GM19463 (cell line): ENCODE results near the gene ZNF598.

Experiments used
- ATAC-seq: cut with Tn5 transposase; IDR thresholded peaks from one replicate; pipeline ENCODE4 v1.9.1; 2021; ENCODE audit warnings: mild to moderate bottlenecking, moderate library complexity; ENCODE audit not compliant: unreplicated experiment

ZNF598 gene

DNA sequence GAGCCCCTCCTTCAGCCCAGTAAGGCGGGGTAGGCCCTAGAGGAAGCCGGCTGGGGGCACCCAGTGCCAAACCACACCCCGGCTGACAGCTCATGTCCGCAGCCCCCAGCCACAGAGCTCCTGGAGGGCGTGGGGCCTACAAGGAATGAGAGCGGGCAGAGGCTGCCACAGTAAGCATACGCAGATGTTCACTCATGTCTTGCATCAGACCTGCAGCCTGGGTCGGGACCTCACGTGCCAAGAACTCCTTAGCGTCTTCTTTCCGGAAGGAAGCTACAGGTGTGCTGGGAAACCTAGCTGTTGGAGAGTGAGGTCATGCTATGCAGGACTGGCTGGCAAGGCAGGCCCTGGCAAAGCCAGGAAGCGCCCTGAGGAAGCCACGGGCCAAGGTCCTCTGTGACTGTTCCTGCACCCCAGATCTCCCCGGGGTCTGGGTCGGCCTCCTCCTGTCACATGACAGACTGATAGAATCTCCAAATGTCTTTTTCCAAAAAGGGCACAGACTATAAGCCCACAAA is 1.6 kb downstream of the ZNF598 start:
- ATAC-seq = no peak

DNA sequence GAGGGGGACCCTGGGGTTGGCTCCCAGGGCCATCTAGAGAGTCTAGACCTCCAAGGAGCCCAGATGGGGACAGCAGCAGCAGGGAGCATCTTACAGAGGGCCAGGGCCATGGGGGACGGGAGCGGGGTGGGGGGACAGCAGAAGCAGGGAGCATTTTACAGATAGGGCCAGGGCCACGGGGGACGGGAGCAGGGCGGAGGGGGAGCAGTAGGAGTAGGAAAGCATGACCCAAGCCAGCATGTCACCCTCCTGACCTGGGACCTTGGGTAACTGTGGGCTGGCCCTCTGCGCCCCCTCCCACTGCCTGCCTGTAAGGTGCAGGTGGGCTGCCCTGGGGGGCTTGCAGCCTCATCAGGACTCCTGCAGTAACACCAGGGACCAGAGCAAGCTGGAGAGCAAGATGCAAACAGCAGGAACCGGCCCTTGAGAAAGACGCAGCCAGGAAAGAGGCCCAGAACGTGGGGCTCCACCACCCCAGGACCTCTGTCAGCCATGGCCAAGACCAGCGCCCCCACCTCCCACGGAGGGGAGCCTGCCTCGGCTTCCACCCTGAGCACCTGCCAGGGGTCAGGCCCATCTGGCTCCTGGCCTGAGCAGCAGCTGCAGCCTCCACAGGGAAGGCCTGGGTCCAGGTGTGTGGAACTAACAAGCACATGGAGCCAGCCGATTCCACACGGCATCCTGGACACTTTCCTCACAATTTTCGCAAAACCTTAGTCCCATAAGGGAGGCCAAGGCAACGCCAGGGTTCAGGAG is 2.4 kb downstream of the ZNF598 start:
- ATAC-seq = no peak

DNA sequence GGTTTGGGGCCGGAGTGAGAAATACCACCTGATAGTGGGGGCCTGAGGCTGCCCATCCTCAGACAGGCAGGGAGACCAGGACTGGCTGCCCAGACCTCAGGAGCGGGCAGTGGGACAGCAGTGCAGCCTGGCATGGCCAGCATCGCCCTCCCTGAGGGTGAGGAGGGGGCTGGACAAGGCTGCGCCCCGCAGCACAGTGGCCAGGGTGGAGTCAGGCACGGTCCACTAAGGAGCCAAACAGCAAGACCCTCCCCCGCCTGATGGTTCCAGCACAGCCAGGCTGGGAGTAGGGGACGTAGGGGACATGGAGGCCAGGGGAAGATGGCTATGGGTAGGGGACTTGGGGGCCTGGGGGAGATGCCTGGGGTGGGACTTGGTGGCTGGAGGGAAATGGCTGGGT is 3.3 kb downstream of the ZNF598 start:
- ATAC-seq = no peak

DNA sequence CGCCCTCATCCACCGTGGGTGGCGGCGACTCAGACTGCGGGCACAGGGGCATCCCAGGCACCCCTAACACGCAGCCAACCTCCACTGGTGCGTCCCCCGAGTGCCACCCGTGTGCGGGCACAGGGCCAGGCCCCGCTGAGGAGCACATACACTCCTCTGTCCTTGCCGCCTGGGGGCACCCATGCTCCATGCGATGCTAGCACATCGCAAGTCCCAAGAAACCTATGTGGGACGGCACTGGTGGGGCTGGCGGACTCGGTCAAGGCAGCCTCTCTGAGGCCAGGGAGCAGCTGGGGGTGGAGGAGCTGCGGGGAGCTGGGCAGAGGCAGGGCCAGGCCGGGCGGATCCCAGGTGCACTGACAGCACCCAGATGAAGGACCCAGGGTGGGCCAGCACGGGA is 4.0 kb downstream of the ZNF598 start:
- no peak for ATAC-seq

DNA sequence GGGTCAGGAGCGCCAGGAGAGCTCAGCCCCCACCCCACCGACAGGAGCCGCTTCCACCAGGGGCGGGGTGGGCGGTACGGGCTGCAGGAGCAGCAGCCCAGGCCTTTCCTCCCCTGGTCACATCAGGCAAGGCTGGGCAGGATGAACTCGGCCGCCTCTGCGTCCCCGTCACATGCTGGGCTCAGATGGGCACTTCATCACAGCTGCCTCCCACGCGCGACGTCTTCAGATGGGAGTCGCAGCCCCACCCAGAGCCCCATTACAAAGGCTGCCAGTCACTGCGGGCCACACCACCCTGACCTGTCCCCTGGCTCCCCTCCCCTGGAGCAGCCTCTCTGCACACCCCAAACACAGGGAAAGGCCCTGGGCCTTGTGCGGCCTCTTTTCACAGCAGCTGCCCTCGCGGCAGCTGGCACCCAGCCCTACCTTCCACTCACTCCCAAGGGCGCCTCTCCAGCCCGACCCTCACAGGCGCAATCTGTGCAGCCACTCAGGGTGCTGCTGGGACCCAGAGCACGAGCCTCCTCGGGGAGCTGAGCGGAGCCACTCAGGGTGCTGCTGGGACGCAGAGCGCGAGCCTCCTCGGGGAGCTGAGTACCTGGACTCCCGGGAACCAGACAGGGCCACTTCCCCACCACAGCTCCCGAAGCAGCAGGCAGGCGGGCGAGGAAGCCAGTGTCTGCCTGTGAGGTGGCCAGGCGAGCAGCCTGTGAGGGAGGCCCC is 4.7 kb downstream of the ZNF598 start:
- no peak for ATAC-seq

DNA sequence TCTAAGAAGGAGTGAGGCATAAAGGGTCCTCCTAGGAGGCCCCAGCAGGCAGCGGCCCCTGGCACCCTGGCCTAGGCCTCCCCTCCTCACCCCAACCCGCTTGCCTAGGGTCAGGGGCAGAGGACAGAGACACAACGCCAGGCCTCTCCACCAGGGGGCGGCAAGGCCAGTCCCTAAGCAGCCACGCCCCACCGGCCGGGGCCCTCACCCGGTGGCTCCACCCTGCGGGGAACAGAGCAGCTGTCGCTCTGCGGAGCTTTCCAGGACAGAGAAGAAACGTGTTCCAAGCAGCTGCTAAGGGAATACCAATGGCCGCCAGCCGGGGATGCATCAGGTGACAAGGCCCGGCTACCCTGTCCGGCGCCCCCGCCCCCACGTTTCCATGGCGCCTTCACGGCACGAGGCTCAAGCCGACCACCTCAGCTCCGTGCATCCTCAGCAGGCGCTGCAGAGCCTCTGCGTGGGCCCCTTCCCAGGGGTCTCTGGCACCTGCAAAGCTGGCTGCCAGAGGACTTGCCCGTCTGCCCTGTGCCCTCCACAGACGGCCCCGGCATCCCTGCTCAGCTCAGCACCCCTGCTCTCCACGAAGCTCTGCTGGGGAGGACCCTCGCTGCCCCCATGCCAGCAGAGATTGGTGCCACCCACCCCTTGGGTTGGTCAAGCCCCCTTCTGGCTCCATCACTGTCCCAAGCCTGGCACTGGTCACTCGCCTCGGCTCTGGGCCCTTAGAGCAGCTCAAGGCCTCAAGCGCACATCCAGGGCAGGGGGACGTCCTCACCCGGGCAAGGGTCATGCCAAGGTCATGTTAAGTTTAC is 5.6 kb downstream of the ZNF598 start:
- peak; percentile 72 for ATAC-seq

DNA sequence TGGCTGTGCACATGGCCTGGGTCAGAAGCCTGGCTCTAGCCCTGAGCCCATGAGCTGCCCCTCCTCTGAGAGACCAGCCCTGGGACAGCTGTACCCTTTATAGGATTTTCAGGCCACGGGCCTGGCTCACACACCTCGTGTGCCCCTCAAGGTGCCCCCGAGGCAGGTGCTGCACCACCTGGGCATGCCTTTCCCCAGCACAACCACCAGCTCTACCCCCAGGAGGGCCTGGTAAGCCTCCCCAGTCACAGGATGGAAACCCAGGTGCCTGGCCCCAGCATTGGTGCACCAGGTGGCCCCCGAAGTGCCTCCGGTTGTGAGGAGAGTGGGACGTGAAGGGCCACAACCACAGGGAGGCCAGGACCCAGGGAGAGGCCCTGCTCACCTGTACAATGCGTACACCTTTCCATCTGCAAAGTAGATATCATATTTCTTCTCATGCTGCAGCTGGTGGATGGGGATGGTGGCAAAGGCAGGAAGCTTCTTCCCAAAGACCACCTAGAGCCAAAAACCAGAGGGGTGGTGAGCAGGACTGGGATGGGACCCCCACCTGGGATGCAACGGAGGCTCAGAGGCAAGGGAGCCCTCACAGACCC is 6.3 kb downstream of the ZNF598 start:
- no peak for ATAC-seq

DNA sequence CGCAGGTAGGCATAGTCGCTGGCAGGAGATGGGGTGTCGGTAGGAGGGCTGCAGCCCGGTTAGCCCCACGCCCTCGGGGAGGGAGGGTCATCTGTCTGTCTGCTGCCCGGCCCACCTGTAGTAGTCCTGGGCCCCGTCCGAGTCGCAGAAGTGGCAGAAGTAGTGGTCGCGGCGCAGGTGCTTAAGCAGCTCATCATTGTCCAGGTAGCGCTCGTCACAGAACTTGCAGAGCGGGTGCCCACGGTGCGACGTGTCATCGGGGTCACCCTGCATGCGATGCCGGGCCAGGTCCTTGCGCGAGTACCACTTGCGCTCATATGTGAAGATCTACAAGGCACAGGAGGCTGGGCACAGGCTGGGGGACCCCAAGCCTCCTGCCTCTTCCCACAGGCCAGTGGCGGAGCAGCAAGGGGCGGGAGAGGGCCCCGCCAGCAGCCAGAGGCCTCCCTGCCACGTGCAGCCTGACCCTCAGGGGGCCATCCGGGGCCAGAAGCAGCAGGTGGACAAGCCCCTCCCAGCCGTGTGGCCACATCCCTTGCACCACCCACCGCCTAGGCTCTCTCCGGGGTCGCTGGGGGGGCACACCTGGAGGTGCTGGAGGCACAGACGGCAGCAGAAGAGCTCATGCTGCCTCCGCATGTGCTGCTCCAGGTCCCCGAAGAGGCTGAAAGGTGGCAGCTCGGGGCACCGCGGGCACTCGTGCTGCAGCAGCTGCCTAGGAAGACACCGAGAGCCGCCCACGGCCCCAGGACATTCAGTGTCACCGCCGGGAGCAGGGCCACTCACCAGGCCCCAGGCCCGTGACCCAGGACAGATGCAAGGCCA is 7.0 kb downstream of the ZNF598 start:
- ATAC-seq = no peak

DNA sequence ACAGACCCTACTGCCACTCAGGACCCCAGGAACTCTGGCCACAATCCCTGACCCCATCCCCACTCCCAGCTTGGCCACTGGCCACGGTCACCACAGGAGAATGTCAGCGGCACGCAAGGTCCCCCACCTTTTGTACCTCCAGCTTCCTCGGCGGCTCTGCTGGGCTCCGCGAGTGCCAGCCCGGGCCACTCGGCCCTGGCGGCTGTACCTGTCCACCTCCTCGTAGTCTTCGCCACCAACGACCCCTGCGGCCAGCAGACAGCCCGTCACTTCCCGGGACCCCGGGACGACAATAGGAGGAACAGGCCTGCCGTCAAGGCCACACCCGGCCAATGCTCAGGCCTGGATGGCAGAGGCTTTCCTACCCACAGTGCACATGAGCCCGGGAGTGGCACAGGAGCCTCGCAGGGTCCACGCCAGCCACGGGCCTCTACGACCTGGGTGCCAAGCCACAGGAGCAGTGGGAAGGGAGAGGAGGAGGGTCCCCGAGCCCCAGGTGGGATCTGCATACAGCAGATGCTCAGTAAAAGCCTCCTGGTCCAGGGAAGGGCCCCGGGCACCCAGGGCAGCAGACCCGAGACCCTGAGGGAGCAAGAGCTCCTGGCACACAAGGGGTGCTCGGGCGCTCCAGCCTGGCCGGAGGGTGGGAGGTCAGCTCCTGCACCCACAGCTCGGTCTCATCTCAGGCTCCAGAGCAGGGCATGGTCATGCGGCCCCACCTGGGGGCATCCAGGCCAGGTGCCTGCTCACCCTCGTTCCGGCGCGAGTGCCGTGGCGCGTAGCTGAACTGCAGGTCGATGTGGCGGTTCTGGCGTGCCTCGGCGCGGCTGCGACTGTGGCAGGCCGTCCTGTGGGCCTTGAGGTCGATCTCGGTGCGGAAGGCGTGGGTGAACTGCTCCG is 7.9 kb downstream of the ZNF598 start:
- no peak for ATAC-seq

DNA sequence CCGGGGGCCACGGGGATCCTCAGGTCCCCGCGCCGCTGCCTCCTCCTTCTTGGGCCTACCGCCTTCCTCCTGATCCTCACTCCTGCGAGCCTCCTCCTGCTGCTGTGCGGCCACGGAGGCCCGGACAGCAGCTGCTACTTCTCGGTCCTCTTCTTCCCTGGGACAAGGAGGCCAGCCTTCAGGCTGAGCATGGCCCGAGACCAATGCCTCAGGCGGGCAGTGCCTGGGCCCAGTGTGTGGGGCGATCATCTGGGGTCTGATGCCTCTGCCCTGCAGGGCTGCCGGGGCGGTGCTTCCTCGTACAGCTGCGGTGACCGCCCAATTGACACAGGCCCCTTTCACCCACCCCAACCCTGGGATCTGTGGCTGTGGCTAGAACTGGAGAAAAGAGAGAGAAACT is 8.6 kb downstream of the ZNF598 start:
- no peak for ATAC-seq

DNA sequence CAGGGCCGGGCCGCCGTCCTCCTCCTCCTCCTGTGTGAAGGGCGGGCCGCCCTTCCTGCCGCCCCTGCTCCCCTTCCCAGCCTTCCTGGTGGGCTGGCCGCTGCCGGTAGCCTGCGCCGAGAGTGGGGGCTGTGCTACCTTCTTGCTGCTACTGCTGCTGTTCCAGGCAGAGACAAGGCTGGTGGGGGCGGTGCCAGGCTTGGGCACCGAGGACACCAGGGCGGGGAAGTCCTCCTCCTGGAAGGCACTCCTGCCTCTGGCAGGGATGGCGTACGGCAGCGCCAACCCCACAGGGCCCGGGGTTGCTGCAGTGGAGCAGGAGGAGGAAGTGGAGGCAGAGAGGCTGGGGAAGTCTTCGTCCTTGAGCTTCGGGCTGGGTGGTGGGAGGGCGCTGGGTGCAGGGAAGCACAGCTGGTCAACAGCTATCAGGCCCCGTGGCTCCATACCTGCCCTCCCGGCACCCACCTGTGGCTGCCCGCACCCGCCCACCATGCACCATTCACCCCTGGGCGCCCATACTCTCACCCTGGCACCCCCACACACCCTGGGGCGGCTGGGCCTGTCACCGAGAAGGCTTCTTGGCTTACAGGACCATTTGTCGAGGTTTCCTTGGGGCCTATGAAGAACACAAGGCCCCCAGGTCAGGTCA is 9.6 kb downstream of the ZNF598 start:
- ATAC-seq = no peak

DNA sequence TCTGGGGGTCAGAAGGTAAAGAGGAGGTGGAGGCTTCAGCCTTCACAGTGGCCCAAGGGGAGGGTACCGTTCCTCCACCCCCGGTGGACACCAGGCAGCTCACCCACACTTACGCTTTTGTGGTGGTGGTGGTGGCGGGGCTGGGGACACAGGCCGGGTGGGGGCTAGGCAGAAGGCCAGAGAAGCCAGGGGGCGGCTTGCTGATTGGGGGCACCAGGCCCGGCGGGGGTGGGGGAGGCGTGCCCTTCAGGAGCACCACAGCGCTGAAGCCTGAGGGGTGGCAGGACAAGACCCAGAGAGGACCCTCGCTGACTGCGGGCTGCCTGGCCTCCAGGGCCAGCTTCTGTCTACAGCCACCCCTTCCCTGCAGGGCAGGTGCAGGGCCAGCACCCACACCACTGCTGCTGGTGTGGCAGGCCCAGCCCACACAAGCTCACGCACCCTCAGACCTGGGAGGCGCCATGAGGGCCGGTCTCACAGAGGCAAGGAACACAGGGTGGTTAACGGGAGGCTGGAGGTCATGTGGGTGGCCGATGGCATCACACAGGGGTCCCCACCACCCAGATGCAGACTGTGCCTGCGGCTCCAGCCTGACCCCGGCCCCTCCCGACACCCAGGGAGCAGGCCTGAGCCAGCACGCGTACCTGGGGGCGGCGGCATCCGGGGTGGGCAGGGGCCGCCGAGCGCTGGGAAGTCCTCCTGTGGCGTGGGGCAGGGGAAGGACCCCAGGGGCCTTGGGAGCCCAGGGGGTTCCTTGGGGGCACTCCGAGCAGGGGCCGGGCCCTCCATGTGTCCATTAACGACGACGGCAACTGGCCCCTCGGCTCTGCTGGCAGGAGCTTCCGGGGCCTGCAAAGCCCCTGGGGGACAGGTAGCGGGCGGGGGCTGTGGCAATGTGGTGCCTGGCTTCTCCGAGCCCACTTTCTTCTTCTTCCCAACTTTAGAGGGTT is 10.5 kb downstream of the ZNF598 start:
- no peak for ATAC-seq

DNA sequence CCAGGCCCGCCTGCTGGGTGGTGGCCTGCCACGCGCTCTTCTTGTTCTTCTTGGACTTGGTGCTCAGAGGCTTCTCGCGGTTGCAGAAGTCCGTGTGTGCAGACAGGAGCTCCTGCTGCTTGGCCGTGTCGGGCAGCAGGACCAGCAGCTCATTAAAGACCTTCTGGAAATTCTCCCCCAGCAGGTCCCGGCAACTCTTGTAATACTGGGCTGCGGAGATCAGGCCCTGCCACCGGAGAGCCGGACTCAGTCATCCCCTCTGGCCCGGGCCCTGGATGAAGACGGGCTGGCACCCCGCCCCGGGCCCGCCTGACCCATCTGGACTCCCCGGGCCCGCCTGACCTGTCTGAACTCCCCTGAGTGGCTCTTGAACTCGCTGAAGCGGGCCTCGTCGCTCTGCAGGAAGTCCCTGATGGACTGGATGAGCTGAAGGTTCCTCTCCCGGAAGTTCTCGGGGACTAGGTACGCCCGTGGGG is 11.2 kb downstream of the ZNF598 start:
- no peak for ATAC-seq

DNA sequence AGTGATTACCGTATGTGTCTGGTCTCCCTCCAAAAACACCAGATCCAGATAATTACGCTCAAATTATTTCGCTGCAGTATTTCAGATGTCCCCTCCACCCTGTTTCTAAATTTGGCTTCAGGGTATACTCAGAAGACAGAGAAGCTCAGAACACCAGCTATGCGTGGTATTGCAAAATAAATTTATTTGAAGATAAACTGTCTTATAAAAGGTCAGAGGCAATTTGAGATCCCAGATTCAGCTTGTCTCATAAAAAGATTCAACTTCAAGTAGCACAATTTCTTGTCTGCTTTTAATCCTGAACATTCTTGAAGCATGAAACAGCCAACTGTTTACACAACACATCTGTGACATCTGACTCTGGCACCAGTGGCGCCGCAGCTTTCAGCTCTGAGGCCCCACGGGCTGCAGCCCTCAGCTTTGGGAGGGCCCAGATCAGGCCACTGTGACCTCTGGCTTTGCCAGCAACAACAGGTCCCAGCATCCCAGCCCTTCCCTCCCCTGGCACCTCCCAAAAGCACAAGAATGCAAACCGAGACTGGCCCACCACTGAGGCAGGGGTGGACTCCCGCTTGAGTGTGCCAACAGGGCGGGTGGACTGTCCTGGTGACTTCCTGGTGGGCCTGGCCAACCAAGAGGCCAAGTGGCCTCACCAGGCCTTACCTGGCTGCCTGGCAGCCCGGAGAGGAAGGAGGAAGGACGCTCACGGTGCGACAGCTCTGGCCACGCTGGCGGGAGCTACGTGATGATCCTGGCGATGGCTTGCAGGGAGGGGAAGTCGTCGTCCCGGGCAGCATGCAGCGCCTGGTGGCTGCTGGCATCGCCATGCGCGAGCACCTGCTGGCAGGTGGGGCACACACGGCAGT is 11.9 kb downstream of the ZNF598 start:
- ATAC-seq = no peak

DNA sequence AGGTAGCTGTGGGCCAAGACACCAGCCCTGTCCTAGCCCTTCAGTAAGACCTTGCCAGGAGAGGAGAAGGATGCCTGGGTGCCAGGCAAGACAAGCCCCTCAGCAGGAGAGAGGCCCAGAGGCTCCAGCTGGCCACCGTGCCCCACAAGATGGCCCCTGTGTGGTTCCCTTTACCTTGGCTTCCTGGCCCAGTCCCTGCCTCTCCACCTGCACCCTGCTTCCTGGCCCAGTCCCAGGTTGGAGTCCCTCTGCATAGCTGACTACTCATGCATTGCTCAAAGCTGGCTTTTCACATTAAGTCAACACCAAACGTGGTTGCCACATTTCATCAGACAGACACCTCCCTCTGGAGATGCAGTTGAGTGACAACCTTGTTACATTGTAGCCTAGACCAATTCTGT is 15.9 kb downstream of the ZNF598 start:
- no peak for ATAC-seq

DNA sequence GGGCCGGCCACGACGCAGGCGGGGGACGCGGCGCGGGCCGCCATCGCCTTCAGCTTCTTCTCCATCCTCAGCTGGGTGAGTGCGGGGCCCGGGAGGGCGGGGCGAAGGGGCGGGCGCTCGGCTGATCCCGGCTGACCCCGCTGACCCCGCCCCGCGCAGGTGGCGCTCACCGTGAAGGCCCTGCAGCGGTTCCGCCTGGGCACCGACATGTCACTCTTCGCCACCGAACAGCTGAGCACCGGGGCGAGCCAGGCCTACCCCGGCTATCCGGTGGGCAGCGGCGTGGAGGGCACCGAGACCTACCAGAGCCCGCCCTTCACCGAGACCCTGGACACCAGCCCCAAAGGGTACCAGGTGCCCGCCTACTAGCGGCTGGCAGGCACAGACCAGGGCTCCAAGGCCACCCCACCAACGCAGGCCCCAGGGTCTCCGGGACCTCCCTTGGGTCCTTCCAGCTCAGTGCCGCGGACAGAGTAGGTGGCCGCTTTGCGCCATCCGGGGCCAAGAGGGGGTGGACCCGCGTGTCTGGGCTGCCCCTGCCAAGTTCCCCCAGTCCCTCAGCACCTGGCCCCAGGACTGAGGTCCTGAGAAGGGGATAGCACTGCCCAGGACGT is 16.8 kb downstream of the ZNF598 start:
- ATAC-seq = no peak
